Loucy (cell line): ENCODE results near the gene PIK3CB.

Source experiments
- EZH2phosphoT487 ChIP-seq: fragments of 200-600 bp; IDR thresholded peaks from 2 replicates; pipeline ENCODE4 v1.6.1; 2018; ENCODE audit warnings: antibody characterized with exemption, mild to moderate bottlenecking, moderate library complexity, borderline replicate concordance
- TF ChIP-seq, protein P1 (sequence below): fragments of 200-600 bp; sonication (generic); conservative IDR thresholded peaks from 2 replicates; pipeline ENCODE4 v1.5.1; 2014; ENCODE audit warnings: mild to moderate bottlenecking, antibody characterized with exemption, low read length

DNA sequence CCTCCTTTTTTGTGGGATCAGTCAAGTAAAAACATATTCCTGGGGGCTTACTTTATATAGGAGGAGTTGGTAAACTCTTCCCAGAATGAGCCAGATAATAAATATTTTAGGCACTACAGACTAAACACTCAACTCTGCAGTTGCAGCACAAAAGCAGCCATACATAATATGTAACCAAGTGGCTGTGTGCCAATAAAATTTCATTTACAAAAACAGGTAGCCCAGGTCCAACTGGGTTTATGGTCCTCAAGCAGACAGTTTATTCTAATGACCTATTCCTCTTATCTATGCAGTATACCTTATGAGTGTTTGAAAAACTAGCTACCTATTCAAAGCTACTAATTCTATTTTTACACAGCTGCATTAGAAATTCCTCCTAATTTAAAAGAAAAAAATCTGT, 164.3 kb downstream of the PIK3CB start:
- TF ChIP-seq, protein P1, sequence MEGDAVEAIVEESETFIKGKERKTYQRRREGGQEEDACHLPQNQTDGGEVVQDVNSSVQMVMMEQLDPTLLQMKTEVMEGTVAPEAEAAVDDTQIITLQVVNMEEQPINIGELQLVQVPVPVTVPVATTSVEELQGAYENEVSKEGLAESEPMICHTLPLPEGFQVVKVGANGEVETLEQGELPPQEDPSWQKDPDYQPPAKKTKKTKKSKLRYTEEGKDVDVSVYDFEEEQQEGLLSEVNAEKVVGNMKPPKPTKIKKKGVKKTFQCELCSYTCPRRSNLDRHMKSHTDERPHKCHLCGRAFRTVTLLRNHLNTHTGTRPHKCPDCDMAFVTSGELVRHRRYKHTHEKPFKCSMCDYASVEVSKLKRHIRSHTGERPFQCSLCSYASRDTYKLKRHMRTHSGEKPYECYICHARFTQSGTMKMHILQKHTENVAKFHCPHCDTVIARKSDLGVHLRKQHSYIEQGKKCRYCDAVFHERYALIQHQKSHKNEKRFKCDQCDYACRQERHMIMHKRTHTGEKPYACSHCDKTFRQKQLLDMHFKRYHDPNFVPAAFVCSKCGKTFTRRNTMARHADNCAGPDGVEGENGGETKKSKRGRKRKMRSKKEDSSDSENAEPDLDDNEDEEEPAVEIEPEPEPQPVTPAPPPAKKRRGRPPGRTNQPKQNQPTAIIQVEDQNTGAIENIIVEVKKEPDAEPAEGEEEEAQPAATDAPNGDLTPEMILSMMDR = no peak
- TF ChIP-seq EZH2phosphoT487 = no peak
